ENCODE results near the gene ATAD3C. TPM values are rescaled to one million over a fixed set of nuclear protein-coding genes. Genes with fewer than 3 reads are reported as not detected.

ATAD3C gene
- total and polyA plus RNA-seq, 2 of the 4 experiments (the other 2 are of a cell fraction): not detected

DNA sequence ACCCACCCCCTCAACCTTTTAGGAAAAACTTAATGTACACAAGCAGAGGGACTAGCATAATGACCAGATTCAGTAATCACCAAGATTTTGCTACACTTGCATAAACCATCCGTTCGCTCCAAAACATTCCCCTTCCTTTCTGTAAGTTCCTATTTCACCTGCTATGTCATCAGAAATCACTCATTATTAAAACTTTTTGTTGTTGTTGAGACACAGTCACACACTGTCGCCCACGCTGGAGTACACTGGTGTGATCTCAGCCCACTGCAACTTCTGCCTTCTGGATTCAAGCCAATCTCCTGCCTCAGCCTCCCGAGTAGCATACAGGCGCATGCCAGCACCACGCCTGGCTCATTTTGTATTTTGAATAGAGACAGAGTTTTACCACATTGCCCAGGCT lies 45.8 kb upstream of the ATAD3C start:
- BruUV-seq (replicated peaks): no TSS peak

More for the DNA sequence above, 45.8 kb upstream of the ATAD3C start:
- 90% methylated on average over 2 of the region's 7 CpGs; no CpG with 5 or more reads in 1 of the 2 experiments for WGBS, 2 experiments (ENCODE audit: extremely low coverage in 2 of 2, insufficient read length in 1 of 2)
- Histone ChIP-seq H2BK15ac (ENCODE audit: low read depth, low read length) (no peak overlapping the region), H2BK5ac (ENCODE audit: low read depth, low read length, poor library complexity, severe bottlenecking) (no peak overlapping the region), H2AK9ac (replicated peaks; ENCODE audit: low read depth, low read length, poor library complexity) (no peak overlapping the region), H4K8ac (ENCODE audit: low read depth in 2 of 2, low read length in 2 of 2) (no peak overlapping the region), H3K9ac (ENCODE audit: low read depth, low read length) (no peak overlapping the region), H3K36me3 (ENCODE audit: control insufficient read depth, insufficient read depth, low read length) (peaks cover 42% of the 10 kb centered on the region), H3K14ac (replicated peaks; ENCODE audit: low read depth, low read length) (no peak overlapping the region), H3K4me3 (ENCODE audit: insufficient read depth, low read depth, low read length) (no peak overlapping the region), H2BK120ac (ENCODE audit: low read depth, low read length) (no peak overlapping the region), H3K4me2 (ENCODE audit: low read depth, low read length) (no peak overlapping the region), H3K4me1 (ENCODE audit: control insufficient read depth, insufficient read depth, low read length) (peaks cover 12% of the 10 kb centered on the region), H3K27ac (ENCODE audit: insufficient read depth, low read length) (no peak overlapping the region), H3K9me3 (ENCODE audit: control insufficient read depth, insufficient read depth, low read length) (no peaks in the 10 kb centered on the region), H3K23ac (ENCODE audit: low read depth, low read length) (no peak overlapping the region), H3K4ac (ENCODE audit: low read depth, low read length) (no peak overlapping the region), H3K18ac (ENCODE audit: low read depth, low read length) (no peak overlapping the region), H3K79me1 (ENCODE audit: low read depth in 1 of 2, low read length in 2 of 2) (peaks cover 26 to 73% of the 10 kb centered on the region in 2 experiments), H3K9me1 (ENCODE audit: insufficient read depth, low read length) (peaks cover 11% of the 10 kb centered on the region), H2AFZ (replicated peaks; ENCODE audit: low read length, poor library complexity) (no peak overlapping the region), H3K56ac (ENCODE audit: extremely low read depth, insufficient read depth, low read length) (no peak overlapping the region), H2BK20ac (ENCODE audit: low read depth, low read length) (no peak overlapping the region), H2AK5ac (ENCODE audit: low read depth, low read length) (no peak overlapping the region), H3K27me3 (ENCODE audit: control insufficient read depth, insufficient read depth, low read length) (no peaks in the 10 kb centered on the region), H4K20me1 (ENCODE audit: insufficient read depth, low read length) (peaks cover 34% of the 10 kb centered on the region; the same call in 1 of the 2 replicates), H4K91ac (ENCODE audit: insufficient read depth, low read depth, low read length) (no peak overlapping the region), H4K5ac (ENCODE audit: low read depth, low read length) (no peak overlapping the region)
- DNase-seq: no peak
- intact Hi-C loops (cut with micrococcal nuclease): no loop called here
- dilution Hi-C loops (cut with HindIII; ENCODE audit: low sequenced_read_pairs, unreplicated experiment): no loop called here
- in situ Hi-C loops (cut with MboI; ENCODE audit: low sequenced_read_pairs): no loop called here
- ChIA-PET CTCF (no interaction called here), POLR2A (ENCODE audit: unreplicated experiment) (no interaction called here)
- no peak for ATAC-seq (ENCODE audit: low read depth)
- TF ChIP-seq MAFK (IDR thresholded peaks at IDR 0.05; ENCODE audit: low read depth, low read length) (no peak), CEBPB (IDR thresholded peaks at IDR 0.05; ENCODE audit: low read depth, low read length) (no peak), NFE2L2 (IDR thresholded peaks at IDR 0.05; ENCODE audit: low read depth, low read length) (no peak), BHLHE40 (IDR thresholded peaks at IDR 0.05; ENCODE audit: low read depth, low read length) (no peak)
